ENCODE results near the gene PRR5L.

DNA sequence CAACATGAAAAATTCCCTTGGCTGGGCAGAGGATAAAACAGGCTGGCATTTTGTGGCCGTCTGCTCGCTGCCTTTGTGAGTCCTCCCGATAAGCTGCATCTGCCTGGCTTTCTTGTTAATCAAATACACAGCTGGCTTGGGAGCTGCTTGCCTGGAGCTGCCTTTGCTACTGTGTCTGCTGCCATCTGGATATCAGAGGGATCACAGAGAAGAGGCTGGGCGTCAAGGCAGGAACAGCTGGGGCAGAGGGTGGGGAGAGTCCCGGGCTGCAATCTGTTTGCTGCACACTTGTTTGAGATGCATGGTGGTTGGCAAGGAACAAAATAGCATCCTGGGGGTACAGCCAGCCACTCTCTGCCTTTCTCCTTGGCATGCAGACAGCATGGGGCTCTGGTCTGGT is 42.9 kb upstream of the PRR5L start:
- TF ChIP-seq, protein P1, sequence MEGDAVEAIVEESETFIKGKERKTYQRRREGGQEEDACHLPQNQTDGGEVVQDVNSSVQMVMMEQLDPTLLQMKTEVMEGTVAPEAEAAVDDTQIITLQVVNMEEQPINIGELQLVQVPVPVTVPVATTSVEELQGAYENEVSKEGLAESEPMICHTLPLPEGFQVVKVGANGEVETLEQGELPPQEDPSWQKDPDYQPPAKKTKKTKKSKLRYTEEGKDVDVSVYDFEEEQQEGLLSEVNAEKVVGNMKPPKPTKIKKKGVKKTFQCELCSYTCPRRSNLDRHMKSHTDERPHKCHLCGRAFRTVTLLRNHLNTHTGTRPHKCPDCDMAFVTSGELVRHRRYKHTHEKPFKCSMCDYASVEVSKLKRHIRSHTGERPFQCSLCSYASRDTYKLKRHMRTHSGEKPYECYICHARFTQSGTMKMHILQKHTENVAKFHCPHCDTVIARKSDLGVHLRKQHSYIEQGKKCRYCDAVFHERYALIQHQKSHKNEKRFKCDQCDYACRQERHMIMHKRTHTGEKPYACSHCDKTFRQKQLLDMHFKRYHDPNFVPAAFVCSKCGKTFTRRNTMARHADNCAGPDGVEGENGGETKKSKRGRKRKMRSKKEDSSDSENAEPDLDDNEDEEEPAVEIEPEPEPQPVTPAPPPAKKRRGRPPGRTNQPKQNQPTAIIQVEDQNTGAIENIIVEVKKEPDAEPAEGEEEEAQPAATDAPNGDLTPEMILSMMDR (IDR thresholded peaks at IDR 0.05) = no peak
- TF ChIP-seq ZFX (IDR thresholded peaks at IDR 0.05; ENCODE audit: borderline replicate concordance) = no peak

Data from 22Rv1 (cell line).